SK-N-SH (cell line): Measurements from ENCODE around the gene TSEN15.

Experiments
- POLR2AphosphoS5 ChIP-seq: IDR thresholded peaks from 2 replicates; pipeline ENCODE4 v1.6.1; 2012; ENCODE audit warnings: low read depth, low read length
- TF ChIP-seq, protein P1 (sequence below): fragments of 200-600 bp; sonication (generic); IDR thresholded peaks from 2 replicates; pipeline ENCODE4 v1.6.1; 2017; ENCODE audit warnings: antibody characterized with exemption, mild to moderate bottlenecking, moderate library complexity

- no peak for TF ChIP-seq POLR2AphosphoS5
- TF ChIP-seq, protein P1, sequence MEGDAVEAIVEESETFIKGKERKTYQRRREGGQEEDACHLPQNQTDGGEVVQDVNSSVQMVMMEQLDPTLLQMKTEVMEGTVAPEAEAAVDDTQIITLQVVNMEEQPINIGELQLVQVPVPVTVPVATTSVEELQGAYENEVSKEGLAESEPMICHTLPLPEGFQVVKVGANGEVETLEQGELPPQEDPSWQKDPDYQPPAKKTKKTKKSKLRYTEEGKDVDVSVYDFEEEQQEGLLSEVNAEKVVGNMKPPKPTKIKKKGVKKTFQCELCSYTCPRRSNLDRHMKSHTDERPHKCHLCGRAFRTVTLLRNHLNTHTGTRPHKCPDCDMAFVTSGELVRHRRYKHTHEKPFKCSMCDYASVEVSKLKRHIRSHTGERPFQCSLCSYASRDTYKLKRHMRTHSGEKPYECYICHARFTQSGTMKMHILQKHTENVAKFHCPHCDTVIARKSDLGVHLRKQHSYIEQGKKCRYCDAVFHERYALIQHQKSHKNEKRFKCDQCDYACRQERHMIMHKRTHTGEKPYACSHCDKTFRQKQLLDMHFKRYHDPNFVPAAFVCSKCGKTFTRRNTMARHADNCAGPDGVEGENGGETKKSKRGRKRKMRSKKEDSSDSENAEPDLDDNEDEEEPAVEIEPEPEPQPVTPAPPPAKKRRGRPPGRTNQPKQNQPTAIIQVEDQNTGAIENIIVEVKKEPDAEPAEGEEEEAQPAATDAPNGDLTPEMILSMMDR: no peak
These were observed 31.2 kb upstream of the TSEN15 start for GRCh38 chr1:184020328-184020727.
